WI38 (cell line): ENCODE results near the gene TBC1D5.
"Not testable (repeated sequence)": the region's sequence is repeated elsewhere in the genome, so short reads cannot be mapped to it uniquely, and the experiment has no call there.

Experiments used
- H3K4me3 ChIP-seq: 2 replicates; pipeline ENCODE4 v1.5.1; 2011; ENCODE audit warnings: low read depth, mild to moderate bottlenecking, control low read depth, low read length
- CTCF ChIP-seq: IDR thresholded peaks from 2 replicates; pipeline ENCODE4 v1.5.1; 2012; ENCODE audit warnings: low read depth, mild to moderate bottlenecking, control low read depth, low read length

Gene TBC1D5

GRCh38 chr3:17505856-17506255 is 236.6 kb downstream of the TBC1D5 start:
- TF ChIP-seq CTCF: no peak
- H3K4me3 ChIP-seq: no peak overlapping the region

GRCh38 chr3:17501745-17502144 is 240.7 kb downstream of the TBC1D5 start:
- no peak overlapping the region for H3K4me3 ChIP-seq
- no peak for TF ChIP-seq CTCF

- H3K4me3 ChIP-seq: no peak overlapping the region
- no peak for TF ChIP-seq CTCF
Measured at GRCh38 chr3:17500618-17501017, 241.8 kb downstream of the TBC1D5 start.

GRCh38 chr3:17494117-17494809 is 248.2 kb downstream of the TBC1D5 start:
- no peak overlapping the region for H3K4me3 ChIP-seq
- no peak for TF ChIP-seq CTCF

- no peak for TF ChIP-seq CTCF
Measured at GRCh38 chr3:17491601-17492000, 250.8 kb downstream of the TBC1D5 start.

GRCh38 chr3:17491190-17491589 is 251.2 kb downstream of the TBC1D5 start:
- H3K4me3 ChIP-seq: not testable (repeated sequence)

More at GRCh38 chr3:17491601-17492000, 250.8 kb downstream of the TBC1D5 start:
- no peak overlapping the region for H3K4me3 ChIP-seq

GRCh38 chr3:17489139-17489538 is 253.3 kb downstream of the TBC1D5 start:
- no peak for TF ChIP-seq CTCF
- no peak overlapping the region for H3K4me3 ChIP-seq

GRCh38 chr3:17481116-17481515 is 261.3 kb downstream of the TBC1D5 start:
- no peak overlapping the region for H3K4me3 ChIP-seq
- TF ChIP-seq CTCF: no peak
